Motor neuron (in vitro differentiated cells): ENCODE results near the gene SLC38A8. TPM values are rescaled to one million over a fixed set of nuclear protein-coding genes. Genes with fewer than 3 reads are reported as not detected.

Experiments
- ATAC-seq, 8 experiments: fragments of 200-7000 bp; cut with Tn5 transposase; replicated peaks in 6 of 8; 2 replicates each; pipeline ENCODE4 v1.8.0; 2021; ENCODE audit warnings: mild to moderate bottlenecking in 8 of 8, moderate library complexity in 8 of 8
- H3K27ac ChIP-seq, 2 donors: fragments of 250-450 bp; sonication (Bioruptor Pico); 2 replicates each; pipeline ENCODE4 v1.9.0; 2021; ENCODE audit warnings: antibody characterized with exemption in 2 of 2, mild to moderate bottlenecking in 2 of 2, moderate library complexity in 1 of 2
- H3K4me1 ChIP-seq, 2 donors: fragments of 250-450 bp; sonication (Bioruptor Pico); replicated peaks in 1 of 2; 2 replicates each; pipeline ENCODE4 v1.6.1; 2021; ENCODE audit warnings: antibody characterized with exemption in 2 of 2, mild to moderate bottlenecking in 2 of 2, moderate library complexity in 1 of 2
- H3K4me3 ChIP-seq, 5 donors: fragments of 250-450 bp; sonication (Bioruptor Pico); 2 replicates each; pipeline ENCODE4 v1.9.0; 2021; ENCODE audit warnings: antibody characterized with exemption in 5 of 5, mild to moderate bottlenecking in 5 of 5, moderate library complexity in 4 of 5
- WGBS, 10 experiments: fragments of 450-650 bp; shearing (Covaris generic); methylation state at CpG; one replicate each; pipeline ENCODE4 v1.0.0; 2022; 5-methylcytosine and 5-hydroxymethylcytosine counted together
- in situ Hi-C, 9 experiments: fragments of 400-800 bp; cut with MboI; loops; one replicate each; pipeline ENCODE4 v1.15.0; 2021; ENCODE audit warnings: low sequenced_read_pairs in 9 of 9, low pct_unique_long_range_greater_than_20kb in 2 of 9; ENCODE audit not compliant: unreplicated experiment in 9 of 9
- total RNA-seq, 8 experiments: library from RNA; unstranded; fragments of 300-600 nt; gene quantifications; 2 replicates each; pipeline versions ENCODE4 v1.2.3 to v1.2.4, GENCODE V29; 2022

The SLC38A8 gene
- total RNA-seq, 8 experiments from 2014 or later, result 0.27 to 1.9 (median 1.5) TPM; not detected in 4

GRCh38 chr16:84000989-84001642, 41.5 kb downstream of the SLC38A8 start:
- H3K4me3 ChIP-seq, result no peak overlapping the region
- H3K27ac ChIP-seq, result no peak overlapping the region
- in situ Hi-C loops, result no loop called here
- 40 to 80% (median 54%) methylated on average over 1 to 4 of the region's 13 CpGs; no CpG with 5 or more reads in 6 of the 10 experiments for WGBS, 10 experiments
- ATAC-seq, result peak in 5 of 8 experiments; percentile 78 to 92 (median 87)
- peaks cover 17 to 23% of the 10 kb centered on the region in 2 donors for H3K4me1 ChIP-seq

- no peak overlapping the region for H3K27ac ChIP-seq
- no peak for ATAC-seq
- no peak overlapping the region for H3K4me3 ChIP-seq
- H3K4me1 ChIP-seq, result peaks cover 25 to 35% of the 10 kb centered on the region in 2 donors
- 80 to 85% methylated on average over 1 to 3 of the region's 13 CpGs; no CpG with 5 or more reads in 8 of the 10 experiments for WGBS, 10 experiments
- in situ Hi-C loops, result no loop called here
Measured at GRCh38 chr16:83998091-83998490, 44.5 kb downstream of the SLC38A8 start.

GRCh38 chr16:83996481-83997252, 45.9 kb downstream of the SLC38A8 start:
- in situ Hi-C loops, result no loop called here
- peak overlapping the region in 1 of 2 donors; percentile 1 for H3K27ac ChIP-seq
- no peak overlapping the region for H3K4me3 ChIP-seq
- peak in 1 of 8 experiments; percentile 48 for ATAC-seq
- H3K4me1 ChIP-seq, result peaks cover 25 to 45% of the 10 kb centered on the region in 2 donors
- WGBS, 10 experiments, result 0 to 100% (median 87%) methylated on average over 1 to 6 of the region's 15 CpGs; no CpG with 5 or more reads in 3 of the 10 experiments

- in situ Hi-C loops, result no loop called here
- peak; percentile 15 to 99 (median 92) for ATAC-seq
- WGBS, 10 experiments, result 7 to 40% (median 38%) methylated on average over 2 to 6 of the region's 21 CpGs; no CpG with 5 or more reads in 7 of the 10 experiments
- Histone ChIP-seq H3K4me1 (peaks cover 20 to 37% of the 10 kb centered on the region in 2 donors), H3K27ac (no peak overlapping the region), H3K4me3 (no peak overlapping the region)
Measured at GRCh38 chr16:83995754-83996153, 46.8 kb downstream of the SLC38A8 start.

- 80% methylated on average over 1 to 3 of the region's 13 CpGs; no CpG with 5 or more reads in 8 of the 10 experiments for WGBS, 10 experiments
- no peak for ATAC-seq
- Histone ChIP-seq H3K4me3 (no peak overlapping the region), H3K27ac (no peak overlapping the region), H3K4me1 (peaks cover 20 to 44% of the 10 kb centered on the region in 2 donors)
- in situ Hi-C loops, result no loop called here
Measured at GRCh38 chr16:83994703-83995102, 47.9 kb downstream of the SLC38A8 start.

- H3K4me1 ChIP-seq, result peaks cover 21 to 50% of the 10 kb centered on the region in 2 donors
- peak in 3 of 8 experiments; percentile 14 to 86 (median 75) for ATAC-seq
- no peak overlapping the region for H3K27ac ChIP-seq
- in situ Hi-C loops, result no loop called here
- 80 to 93% (median 88%) methylated on average over 1 to 3 of the region's 8 CpGs; no CpG with 5 or more reads in 7 of the 10 experiments for WGBS, 10 experiments
- H3K4me3 ChIP-seq, result no peak overlapping the region
Measured at GRCh38 chr16:83994087-83994486, 48.5 kb downstream of the SLC38A8 start.

GRCh38 chr16:83992624-83993023, 50.0 kb downstream of the SLC38A8 start:
- peak in 2 of 8 experiments; percentile 27 to 28 for ATAC-seq
- Histone ChIP-seq H3K4me1 (peaks cover 24 to 55% of the 10 kb centered on the region in 2 donors), H3K27ac (no peak overlapping the region), H3K4me3 (no peak overlapping the region)
- whole genome bisulfite sequencing, 10 experiments, result 89 to 100% (median 93%) methylated on average over 1 to 6 of the region's 6 CpGs; no CpG with 5 or more reads in 6 of the 10 experiments
- in situ Hi-C loops, result no loop called here

GRCh38 chr16:83990492-83990891, 52.1 kb downstream of the SLC38A8 start:
- Histone ChIP-seq H3K27ac (no peak overlapping the region), H3K4me1 (peaks cover 6 to 39% of the 10 kb centered on the region in 2 donors), H3K4me3 (no peak overlapping the region)
- 100% methylated on average over 2 to 6 of the region's 11 CpGs; no CpG with 5 or more reads in 7 of the 10 experiments for WGBS, 10 experiments
- in situ Hi-C loops, result no loop called here
- no peak for ATAC-seq

GRCh38 chr16:83989300-83989699, 53.3 kb downstream of the SLC38A8 start:
- WGBS, 10 experiments, result 14 to 97% (median 75%) methylated on average over 1 to 7 of the region's 8 CpGs; no CpG with 5 or more reads in 3 of the 10 experiments
- in situ Hi-C loops, result no loop called here
- Histone ChIP-seq H3K4me1 (peaks cover 4 to 36% of the 10 kb centered on the region in 2 donors), H3K4me3 (no peak overlapping the region), H3K27ac (no peak overlapping the region)
- ATAC-seq, result peak in 2 of 8 experiments; percentile 2 to 32

GRCh38 chr16:83983491-83983890, 59.1 kb downstream of the SLC38A8 start:
- Histone ChIP-seq H3K4me1 (peaks cover 0 to 6% of the 10 kb centered on the region in 2 donors), H3K27ac (no peak overlapping the region), H3K4me3 (no peak overlapping the region)
- no peak for ATAC-seq
- in situ Hi-C loops, result no loop called here
- 77 to 100% (median 90%) methylated on average over 2 to 4 of the region's 4 CpGs for WGBS, 10 experiments

- no peak overlapping the region for H3K4me3 ChIP-seq
- WGBS, 10 experiments, result 66 to 100% (median 96%) methylated on average over 3 to 5 of the region's 8 CpGs; no CpG with 5 or more reads in 3 of the 10 experiments
- ATAC-seq, result no peak
- H3K27ac ChIP-seq, result no peak overlapping the region
- H3K4me1 ChIP-seq, result peaks cover 0 to 6% of the 10 kb centered on the region in 2 donors
- in situ Hi-C loops, result no loop called here
Measured at GRCh38 chr16:83981799-83982198, 60.8 kb downstream of the SLC38A8 start.

GRCh38 chr16:83980794-83981193, 61.8 kb downstream of the SLC38A8 start:
- in situ Hi-C loops, result no loop called here
- H3K4me1 ChIP-seq, result peaks cover 0 to 6% of the 10 kb centered on the region in 2 donors
- no peak overlapping the region for H3K27ac ChIP-seq
- ATAC-seq, result no peak
- no peak overlapping the region for H3K4me3 ChIP-seq
- WGBS, 10 experiments, result 100% methylated on average over 1 of the region's 2 CpGs; no CpG with 5 or more reads in 8 of the 10 experiments

GRCh38 chr16:83979441-83979840, 63.2 kb downstream of the SLC38A8 start:
- 14 to 100% (median 86%) methylated on average over 1 of the region's 7 CpGs; no CpG with 5 or more reads in 7 of the 10 experiments for WGBS, 10 experiments
- in situ Hi-C loops, result no loop called here
- H3K4me1 ChIP-seq, result peaks cover 2 to 6% of the 10 kb centered on the region in 2 donors

More at GRCh38 chr16:83979441-83979840, 63.2 kb downstream of the SLC38A8 start:
- ATAC-seq, result no peak
- Histone ChIP-seq H3K4me3 (no peak overlapping the region), H3K27ac (no peak overlapping the region)
